NK-92 treated with Interleukin-12 subunit alpha and Interleukin-12 subunit beta, amount 100 ng/mL, for 24 hours (cell line): Measurements from ENCODE around the gene C6orf120.

Experiments
- DNase-seq: peaks from one replicate; lab custom pipeline; 2025; lab: John Stamatoyannopoulos, UW

The C6orf120 gene

DNA sequence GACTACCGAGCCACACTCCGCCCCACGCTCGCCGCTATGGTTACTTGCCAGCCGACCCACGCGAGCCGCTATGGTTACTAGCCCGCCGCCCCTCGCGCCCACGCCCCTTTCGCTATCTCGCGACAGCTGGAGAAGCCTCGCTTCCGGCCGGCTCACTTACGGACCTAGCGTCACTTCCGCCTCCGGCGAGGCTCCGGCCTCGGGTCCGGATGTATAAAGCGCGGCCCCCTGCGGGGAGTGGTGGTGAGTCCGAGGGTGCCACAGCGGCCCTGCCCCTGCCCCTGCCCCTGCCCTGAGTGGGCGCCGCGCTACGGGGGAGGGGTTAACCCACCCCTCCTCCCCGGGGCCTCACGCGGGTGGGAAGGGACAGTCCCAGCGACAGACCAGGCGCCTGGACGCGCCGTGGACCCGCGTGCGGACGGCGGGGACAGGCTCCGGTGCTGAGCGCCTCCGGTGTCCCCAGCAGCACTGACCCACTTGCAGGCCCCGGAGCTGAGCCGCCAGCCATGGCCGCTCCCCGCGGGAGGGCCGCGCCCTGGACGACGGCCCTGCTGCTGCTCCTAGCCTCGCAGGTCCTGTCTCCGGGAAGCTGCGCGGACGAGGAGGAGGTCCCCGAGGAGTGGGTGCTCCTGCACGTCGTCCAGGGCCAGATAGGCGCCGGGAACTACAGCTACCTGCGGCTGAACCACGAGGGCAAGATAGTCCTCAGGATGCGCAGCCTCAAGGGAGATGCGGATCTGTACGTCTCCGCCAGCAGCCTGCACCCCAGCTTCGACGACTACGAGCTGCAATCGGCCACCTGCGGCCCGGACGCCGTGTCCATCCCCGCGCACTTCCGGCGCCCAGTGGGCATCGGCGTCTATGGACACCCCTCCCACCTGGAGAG is at the start of gene C6orf120, which contains the start of gene WDR27:
TSS of gene C6orf120 (plus strand) at position 173 of the 886 bp plus-strand sequence. CDS start at position 507, 334 bp downstream.
TSS of gene WDR27 (minus strand) at position 76 of the 886 bp plus-strand sequence. CDS start 13,024 bp downstream, outside the sequence.
- DNase-seq: peak; percentile 93

DNA sequence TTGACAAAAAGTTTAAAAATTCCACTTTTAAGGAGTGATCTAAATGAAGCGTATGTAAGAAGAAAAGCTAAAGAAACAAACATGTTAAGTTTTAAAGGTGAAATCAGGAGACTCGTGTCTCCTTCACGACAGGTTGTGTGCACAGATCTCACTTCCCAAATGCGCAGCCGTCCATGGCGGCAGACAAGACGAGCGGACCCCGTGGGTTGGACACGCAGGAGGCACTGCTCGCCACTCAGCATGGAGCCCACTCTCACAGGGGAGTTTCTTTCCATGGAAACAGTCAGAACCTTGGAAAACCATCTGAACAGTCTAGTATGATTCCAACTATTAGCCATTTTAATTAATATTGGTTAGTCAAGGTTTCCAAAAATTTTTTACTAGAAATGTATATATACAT is 49.0 kb upstream of the C6orf120 start:
- DNase-seq: no peak

DNA sequence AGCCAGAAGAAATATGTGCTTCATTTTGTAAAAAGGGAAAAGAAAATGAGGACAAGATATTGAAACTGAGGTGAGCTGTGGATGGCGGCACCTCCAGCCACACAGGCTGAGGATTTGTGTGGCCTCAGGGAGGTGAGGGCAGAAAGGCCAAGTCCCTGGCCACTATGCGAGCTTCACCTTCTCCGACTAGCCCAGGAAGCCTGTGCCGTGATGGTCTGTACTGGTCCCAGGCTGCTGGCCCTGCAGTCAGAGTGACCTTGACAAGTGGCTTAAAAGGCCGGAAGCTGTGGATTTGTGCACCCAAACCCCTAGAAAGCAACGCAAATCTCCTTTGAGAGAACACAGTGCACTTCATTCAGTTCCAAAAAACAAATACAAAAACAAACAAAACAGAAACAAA is 48.2 kb upstream of the C6orf120 start:
- no peak for DNase-seq

GRCh38 chr6:169654598-169655391 is 47.1 kb upstream of the C6orf120 start:
- DNase-seq: peak; percentile 40

GRCh38 chr6:169656546-169657283 is 45.2 kb upstream of the C6orf120 start:
- no peak for DNase-seq

GRCh38 chr6:169657284-169657610 is 44.7 kb upstream of the C6orf120 start:
- no peak for DNase-seq

DNA sequence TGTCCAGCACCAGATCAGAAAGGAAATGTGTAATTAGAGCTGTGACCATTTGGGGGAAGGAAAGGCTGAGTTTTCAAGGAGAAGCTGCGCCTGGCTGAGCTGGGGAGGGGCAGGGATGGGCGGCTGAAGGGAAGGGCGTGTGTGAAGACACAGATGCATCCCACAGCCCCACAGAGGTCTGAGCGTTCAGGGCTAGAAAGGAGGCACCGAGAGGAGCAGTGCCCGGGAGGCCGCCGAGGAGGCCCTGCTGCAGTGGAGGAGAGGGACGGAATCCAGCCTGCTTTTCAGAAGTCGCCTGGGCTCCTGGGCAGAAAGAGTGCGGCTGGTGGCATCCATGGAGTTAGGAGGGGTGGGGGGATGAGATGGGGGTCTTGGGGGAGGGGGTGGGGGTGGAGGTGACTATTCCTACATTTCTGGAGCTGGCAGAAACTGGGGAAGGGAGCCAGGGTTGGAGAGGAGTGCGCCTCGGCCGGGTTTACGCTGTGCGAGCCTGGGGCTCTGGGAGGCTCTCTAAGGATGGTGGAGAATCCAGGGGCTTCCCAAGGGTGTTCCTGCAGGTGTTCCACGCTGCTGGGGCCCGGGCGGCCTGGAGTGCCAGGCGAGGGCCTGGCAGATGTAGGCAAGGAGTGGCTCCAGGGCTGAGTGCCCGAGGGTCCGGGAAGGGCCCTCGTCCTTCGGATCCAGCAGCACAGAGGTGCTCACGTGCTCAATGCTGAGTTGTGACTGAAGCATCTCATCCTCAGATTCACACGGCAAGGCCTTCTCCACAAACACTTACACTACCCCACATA is 41.9 kb upstream of the C6orf120 start:
- DNase-seq: no peak

DNA sequence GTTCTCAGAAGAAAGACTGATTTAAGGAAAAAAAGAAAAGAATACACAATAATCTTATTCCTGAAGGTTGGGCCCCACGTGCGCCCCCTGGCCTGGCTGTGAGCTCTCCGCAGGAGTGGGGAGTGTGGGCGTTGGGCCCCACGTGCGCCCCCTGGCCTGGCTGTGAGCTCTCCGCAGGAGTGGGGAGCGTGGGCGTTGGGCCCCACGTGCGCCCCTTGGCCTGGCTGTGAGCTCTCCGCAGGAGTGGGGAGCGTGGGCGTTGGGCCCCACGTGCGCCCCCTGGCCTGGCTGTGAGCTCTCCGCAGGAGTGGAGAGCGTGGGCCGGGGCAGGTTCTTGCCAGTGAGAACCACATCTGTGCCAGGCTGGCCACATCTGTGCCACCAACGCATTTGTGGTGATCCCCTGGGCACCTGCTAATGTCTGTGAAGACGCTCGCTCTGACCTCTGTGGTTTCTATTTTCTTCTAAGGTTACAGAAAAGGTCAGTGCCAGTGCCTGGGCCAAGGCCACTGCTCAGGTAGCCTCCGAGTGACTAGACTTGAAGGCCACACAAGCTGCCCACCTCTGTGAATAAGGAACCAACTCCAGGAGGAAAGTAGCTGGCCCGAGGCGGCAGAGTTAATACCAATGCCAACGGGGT is 41.1 kb upstream of the C6orf120 start:
- no peak for DNase-seq

- DNase-seq: no peak
Observed at GRCh38 chr6:169661391-169661756, 40.6 kb upstream of the C6orf120 start.

GRCh38 chr6:169663468-169663867 is 38.5 kb upstream of the C6orf120 start:
- no peak for DNase-seq

DNA sequence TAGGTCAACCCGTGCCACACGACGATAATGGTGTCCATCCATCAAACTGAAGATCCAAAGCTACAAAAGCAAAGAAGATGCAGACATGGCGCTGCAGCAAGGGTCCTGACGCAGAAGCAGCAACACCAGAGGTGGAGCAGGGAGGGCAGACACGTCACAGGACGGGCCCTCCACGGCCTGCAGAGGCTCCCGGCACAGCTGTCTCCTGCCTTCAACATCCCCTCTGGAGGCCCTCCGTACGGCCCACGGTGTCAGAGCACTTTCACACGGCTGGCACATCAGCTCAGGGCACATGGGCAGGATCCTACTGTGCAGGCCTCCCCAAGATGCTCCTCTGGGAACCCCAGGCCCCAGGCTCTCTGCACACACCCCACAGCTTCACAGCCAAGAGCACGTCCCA is 37.7 kb upstream of the C6orf120 start:
- DNase-seq: no peak

GRCh38 chr6:169665289-169665688 is 36.6 kb upstream of the C6orf120 start:
- no peak for DNase-seq

- no peak for DNase-seq
Observed at GRCh38 chr6:169666441-169666840, 35.5 kb upstream of the C6orf120 start.

DNA sequence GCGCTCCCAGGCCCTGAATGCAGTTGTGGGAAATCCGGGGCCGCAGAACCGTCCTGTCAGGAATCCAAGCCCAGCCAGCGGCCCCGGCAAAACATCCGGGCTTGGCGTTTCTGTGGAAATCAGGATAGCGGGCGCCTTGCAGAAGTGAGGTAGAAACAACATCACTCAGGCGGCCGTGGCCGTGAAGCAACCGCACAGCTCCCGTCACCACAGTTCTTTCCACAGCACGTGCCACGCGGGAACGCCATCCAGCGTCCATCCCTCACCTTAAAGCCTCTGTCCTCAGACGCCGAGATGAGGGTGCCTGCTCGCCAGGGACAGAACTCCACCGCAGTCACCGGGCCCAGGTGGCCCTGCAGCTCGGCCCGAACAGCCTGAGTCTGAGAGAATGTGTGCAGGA is 34.2 kb upstream of the C6orf120 start:
- no peak for DNase-seq

GRCh38 chr6:169668203-169668847 is 33.6 kb upstream of the C6orf120 start:
- DNase-seq: no peak

GRCh38 chr6:169669147-169669546 is 32.8 kb upstream of the C6orf120 start:
- DNase-seq: no peak

DNA sequence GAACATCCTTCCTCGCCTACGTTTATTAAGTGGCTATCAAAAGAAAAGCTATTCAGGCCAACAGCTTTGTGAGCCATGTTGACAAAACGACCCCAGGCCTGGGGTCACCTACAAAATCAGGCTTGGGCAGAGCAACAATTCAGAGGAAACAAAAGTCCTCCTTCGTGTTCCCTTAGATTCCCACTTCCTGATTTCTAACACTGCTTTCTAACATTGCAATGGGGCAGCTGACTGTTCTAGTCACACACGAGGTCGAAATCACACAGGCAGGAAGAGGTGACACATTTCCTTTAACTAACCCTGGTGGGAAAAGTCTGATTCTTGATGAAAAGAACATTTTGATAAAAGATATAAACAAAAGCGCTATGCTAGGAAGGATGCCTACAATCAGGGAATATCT is 32.0 kb upstream of the C6orf120 start:
- no peak for DNase-seq

DNA sequence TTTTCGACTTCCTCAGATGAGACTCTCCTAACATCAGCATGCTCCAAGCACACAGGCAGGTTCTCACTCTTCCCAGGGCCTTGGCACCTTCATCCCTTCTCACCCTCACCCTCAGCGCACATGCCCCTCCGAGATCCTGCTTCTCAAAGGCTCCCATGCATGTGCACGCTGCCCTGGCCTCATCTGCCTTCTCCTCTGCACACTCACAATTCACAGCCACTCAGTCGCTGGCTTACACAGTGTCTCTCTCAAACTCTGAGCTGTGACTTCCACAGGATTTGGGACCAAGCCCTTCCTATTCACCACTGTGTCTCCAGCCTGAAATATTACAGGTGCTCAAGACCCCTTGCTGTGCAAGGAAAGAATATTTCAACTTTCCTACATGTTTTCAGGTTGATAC is 30.4 kb upstream of the C6orf120 start:
- no peak for DNase-seq

- DNase-seq: no peak
Observed at GRCh38 chr6:169675011-169675410, 26.9 kb upstream of the C6orf120 start.

GRCh38 chr6:169677096-169677495 is 24.8 kb upstream of the C6orf120 start:
- no peak for DNase-seq

GRCh38 chr6:169678342-169678741 is 23.6 kb upstream of the C6orf120 start:
- DNase-seq: no peak
